ENCODE results near the gene ACKR1.

GRCh38 chr1:159212596-159212995 lies 7.9 kb downstream of the ACKR1 start:
- TF ChIP-seq NFIC (IDR thresholded peaks at IDR 0.05; ENCODE audit: borderline replicate concordance): no peak
- no peak for TF ChIP-seq CTCF (IDR thresholded peaks at IDR 0.05)
- TF ChIP-seq EP300 (IDR thresholded peaks at IDR 0.05; ENCODE audit: borderline replicate concordance in 1 of 2, low read depth in 1 of 2, low read length in 1 of 2): no peak
- no peak for TF ChIP-seq RAD21 (IDR thresholded peaks at IDR 0.05; ENCODE audit: low read length)
- TF ChIP-seq FOXJ3 (CRISPR knock-in tag; IDR thresholded peaks at IDR 0.05): no peak
- TF ChIP-seq PBX3 (IDR thresholded peaks at IDR 0.05): no peak
